ENCODE data around the gene RIPOR1. TPM values are rescaled to one million over a fixed set of nuclear protein-coding genes. Genes with fewer than 3 reads are reported as not detected.

The RIPOR1 gene
- total RNA-seq, 2 donors from 2014 or later, result 14.4 to 19.0 TPM

GRCh38 chr16:67571981-67572431 lies 43.4 kb downstream of the RIPOR1 start:
- Histone ChIP-seq H3K4me3 (no peak overlapping the region), H3K9me3 (no peaks in the 10 kb centered on the region), H3K27ac (no peak overlapping the region), H3K27me3 (no peaks in the 10 kb centered on the region), H3K9ac (ENCODE audit: low read depth in 2 of 2, low read length in 2 of 2) (no peak overlapping the region), H3K4me1 (no peaks in the 10 kb centered on the region), H3K36me3 (peaks cover 4% of the 10 kb centered on the region)
- intact Hi-C loops (cut with DNase I), result loop anchor here (5.0 kb wide), 1 partner anchor 75 kb away; the partner anchor contains the start of gene CARMIL2
- no peak for DNase-seq
- TF ChIP-seq CTCF (IDR thresholded peaks at IDR 0.05), result no peak

GRCh38 chr16:67579686-67580085 lies 51.1 kb downstream of the RIPOR1 start:
- DNase-seq, result no peak
- no peaks in the 10 kb centered on the region for H3K36me3 ChIP-seq
- no peak overlapping the region for H3K27ac ChIP-seq
- intact Hi-C loops (cut with DNase I), result no loop called here
- H3K27me3 ChIP-seq, result no peaks in the 10 kb centered on the region
- no peaks in the 10 kb centered on the region for H3K9me3 ChIP-seq
- no peak for TF ChIP-seq CTCF (IDR thresholded peaks at IDR 0.05)
- no peak overlapping the region for H3K9ac ChIP-seq (ENCODE audit: low read depth in 2 of 2, low read length in 2 of 2)
- no peak overlapping the region for H3K4me3 ChIP-seq
- no peaks in the 10 kb centered on the region for H3K4me1 ChIP-seq

- TF ChIP-seq CTCF (IDR thresholded peaks at IDR 0.05), result no peak
- Histone ChIP-seq H3K9ac (ENCODE audit: low read depth in 2 of 2, low read length in 2 of 2) (no peak overlapping the region), H3K27me3 (no peaks in the 10 kb centered on the region), H3K9me3 (no peaks in the 10 kb centered on the region), H3K4me1 (no peaks in the 10 kb centered on the region), H3K4me3 (no peak overlapping the region), H3K36me3 (no peaks in the 10 kb centered on the region), H3K27ac (no peak overlapping the region)
- intact Hi-C loops (cut with DNase I), result no loop called here
- DNase-seq, result no peak
Measured at GRCh38 chr16:67580202-67580601, 51.6 kb downstream of the RIPOR1 start.

- no peak for DNase-seq
Measured at GRCh38 chr16:67593288-67593687, 64.7 kb downstream of the RIPOR1 start.

GRCh38 chr16:67593701-67594100 lies 65.1 kb downstream of the RIPOR1 start:
- no peak for DNase-seq
- no peak for TF ChIP-seq CTCF (IDR thresholded peaks at IDR 0.05)
- H3K27me3 ChIP-seq, result no peaks in the 10 kb centered on the region
- intact Hi-C loops (cut with DNase I), result no loop called here
- no peak overlapping the region for H3K9ac ChIP-seq (ENCODE audit: low read depth in 2 of 2, low read length in 2 of 2)
- no peaks in the 10 kb centered on the region for H3K4me1 ChIP-seq
- no peaks in the 10 kb centered on the region for H3K9me3 ChIP-seq
- H3K27ac ChIP-seq, result no peak overlapping the region
- H3K36me3 ChIP-seq, result no peaks in the 10 kb centered on the region
- H3K4me3 ChIP-seq, result no peak overlapping the region

More at GRCh38 chr16:67593288-67593687, 64.7 kb downstream of the RIPOR1 start:
- no peaks in the 10 kb centered on the region for H3K4me1 ChIP-seq
- no peak for TF ChIP-seq CTCF (IDR thresholded peaks at IDR 0.05)
- no peak overlapping the region for H3K9ac ChIP-seq (ENCODE audit: low read depth in 2 of 2, low read length in 2 of 2)
- H3K27me3 ChIP-seq, result no peaks in the 10 kb centered on the region
- intact Hi-C loops (cut with DNase I), result no loop called here
- no peak overlapping the region for H3K4me3 ChIP-seq
- no peak overlapping the region for H3K27ac ChIP-seq
- no peaks in the 10 kb centered on the region for H3K9me3 ChIP-seq
- no peaks in the 10 kb centered on the region for H3K36me3 ChIP-seq
